NCI-H2081 treated with DMSO at 0.1 percent for 48 hours (cell line): ENCODE measurements around the gene TMEM9.

Experiments used
- DNase-seq: peaks from one replicate; lab custom pipeline; 2025; lab: John Stamatoyannopoulos, UW

Gene TMEM9

DNA sequence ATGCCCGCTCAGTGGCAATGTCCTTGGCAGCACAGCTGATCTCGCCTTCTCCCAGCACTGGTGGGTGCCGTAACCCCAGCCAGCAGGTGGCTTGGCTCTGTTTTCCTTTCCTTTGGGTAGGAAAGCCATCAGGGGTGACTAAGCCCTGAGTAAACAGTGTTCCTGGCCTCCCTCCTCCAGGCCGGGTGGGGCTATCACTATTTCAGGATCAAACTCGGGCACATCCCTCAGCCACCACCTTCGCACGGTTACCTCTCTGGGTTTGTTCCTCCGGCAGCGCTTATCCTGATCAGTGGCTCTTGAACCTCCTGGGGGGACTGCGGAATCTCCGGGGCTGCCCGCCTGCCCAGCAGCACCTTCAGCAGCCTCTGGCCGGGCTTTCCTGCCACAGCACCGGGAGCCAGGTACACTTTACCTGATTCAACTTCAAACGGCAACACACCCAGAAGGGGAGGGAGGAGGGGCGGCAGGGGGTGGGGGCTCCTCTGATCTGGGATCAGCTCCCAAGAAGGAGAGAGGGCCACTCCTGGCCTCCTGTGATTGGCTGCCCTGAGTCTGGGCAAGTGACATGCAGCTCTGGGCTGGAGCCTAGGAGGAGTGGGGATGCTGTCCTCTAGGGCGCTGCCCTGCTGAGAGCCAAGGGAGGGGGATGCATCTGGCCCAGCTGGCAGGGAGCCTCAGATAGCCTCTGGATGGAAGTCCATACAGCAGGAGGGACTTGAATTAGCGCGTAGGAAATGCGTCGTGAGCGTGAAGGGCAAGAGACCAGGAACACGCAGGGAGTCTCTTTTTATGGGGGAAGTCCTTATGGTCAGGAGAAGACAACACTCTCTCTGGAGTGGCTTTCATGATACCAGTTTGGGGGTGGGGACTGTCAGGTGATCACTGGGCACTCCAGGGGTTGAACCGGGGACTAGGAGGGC is 27.2 kb downstream of the TMEM9 start, which contains the start of gene ASCL5:
TSS of gene ASCL5 (minus strand) at position 353 of the 923 bp plus-strand sequence. CDS start 11,812 bp downstream, outside the sequence.
- DNase-seq: no peak

DNA sequence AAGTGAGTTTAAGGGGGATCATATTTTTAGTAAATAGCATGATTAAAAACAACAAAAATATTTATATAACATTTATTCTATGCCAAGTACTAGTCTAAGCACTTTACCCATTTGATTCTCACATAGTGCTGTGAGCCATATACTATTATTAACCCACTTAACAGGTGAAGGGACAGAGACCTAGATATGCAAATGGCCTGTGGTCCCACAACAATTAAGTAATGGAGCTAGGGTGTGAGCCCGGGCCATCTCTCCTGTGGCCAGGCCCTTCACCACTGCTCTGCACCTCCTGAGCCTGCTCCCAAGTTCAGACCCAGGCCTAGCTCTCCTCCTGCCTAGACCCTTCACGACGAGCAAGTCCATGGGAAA is 27.8 kb downstream of the TMEM9 start:
- DNase-seq: no peak

DNA sequence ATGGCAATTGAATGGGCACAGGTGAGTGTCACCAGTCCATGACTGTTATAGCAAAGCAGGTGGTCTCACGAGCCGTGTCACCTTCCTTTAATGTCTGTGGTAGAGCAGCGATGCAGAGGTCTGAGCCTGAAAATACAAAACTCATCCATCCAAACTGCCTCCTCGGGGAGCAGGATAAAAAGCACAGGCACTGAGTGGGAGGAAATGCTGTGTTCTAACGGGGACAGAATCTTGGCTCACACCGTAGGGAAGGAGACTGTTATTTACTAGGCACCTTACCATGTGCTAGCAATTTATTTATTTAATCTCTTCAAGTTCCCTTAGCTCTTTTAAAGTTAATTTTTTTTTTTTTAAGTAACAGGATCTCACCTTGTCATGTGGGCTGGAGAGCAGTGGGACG is 28.5 kb downstream of the TMEM9 start:
- DNase-seq: no peak

DNA sequence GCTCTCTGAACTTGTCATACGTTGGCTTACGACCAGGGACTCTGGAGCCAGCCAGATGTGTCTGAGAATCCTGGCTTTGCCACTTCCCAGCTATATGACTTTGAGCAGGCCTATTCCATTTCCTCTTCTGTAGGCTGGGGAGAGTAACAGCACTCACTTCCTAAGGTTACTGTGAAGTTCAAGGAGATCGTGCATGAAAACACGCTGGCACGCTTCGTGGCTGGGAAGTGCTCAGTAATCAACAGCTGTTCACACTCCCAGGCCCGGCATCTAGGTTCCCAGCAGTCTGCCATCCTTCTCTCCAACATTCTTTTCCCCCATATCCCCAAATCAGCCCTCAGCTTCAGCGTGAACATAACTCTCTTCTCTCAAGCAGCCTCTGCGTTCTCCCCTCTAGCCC is 29.3 kb downstream of the TMEM9 start:
- DNase-seq: no peak

DNA sequence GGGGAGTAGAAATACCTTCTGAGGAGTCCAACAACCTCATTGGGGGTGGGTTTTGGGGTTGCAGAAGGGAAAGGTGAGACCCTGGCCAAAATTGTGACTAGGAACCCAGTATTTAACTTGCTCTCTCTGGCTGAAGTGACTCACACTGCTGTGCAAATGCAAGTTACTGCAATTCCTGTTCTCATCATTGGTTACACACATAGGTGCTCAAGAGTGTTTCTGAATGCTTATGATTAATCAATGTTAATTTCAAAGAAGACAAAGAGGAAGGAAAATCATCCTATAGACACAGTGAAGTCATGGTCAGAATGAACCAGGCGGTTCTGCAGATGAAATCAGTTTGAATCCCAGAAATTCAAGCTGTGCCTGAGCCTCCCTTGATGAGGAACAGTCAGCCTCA is 30.4 kb downstream of the TMEM9 start:
- DNase-seq: no peak

DNA sequence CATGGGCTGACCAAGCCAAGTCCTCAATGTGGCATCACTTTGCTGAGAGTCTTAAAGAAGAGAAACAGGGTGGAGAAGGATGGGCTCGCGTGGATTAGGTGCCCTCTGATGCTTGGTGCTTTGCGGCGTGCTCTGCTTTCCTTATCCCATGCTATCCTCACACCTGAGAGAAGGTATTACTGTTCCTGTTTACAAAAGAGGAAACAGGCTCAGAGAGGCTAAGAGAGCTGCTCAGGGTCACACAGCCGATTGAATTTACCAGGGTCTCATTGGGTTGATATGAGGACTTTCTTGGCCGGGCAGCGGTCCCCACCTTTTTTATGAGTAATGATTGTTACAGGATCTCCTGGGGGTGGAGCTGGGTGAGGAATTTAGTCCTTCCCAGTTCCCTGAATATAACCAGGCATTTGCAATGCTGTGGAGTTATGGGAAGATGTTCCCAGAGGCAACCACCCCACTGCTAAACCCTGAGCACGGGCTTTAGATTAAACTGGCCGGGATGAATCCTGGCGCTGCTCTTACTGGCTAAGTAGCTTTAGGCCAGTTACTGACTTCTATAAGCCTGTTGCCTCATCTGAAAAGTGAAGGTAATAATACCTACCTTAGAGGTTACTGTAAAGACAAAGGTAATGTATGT is 31.8 kb downstream of the TMEM9 start:
- no peak for DNase-seq

DNA sequence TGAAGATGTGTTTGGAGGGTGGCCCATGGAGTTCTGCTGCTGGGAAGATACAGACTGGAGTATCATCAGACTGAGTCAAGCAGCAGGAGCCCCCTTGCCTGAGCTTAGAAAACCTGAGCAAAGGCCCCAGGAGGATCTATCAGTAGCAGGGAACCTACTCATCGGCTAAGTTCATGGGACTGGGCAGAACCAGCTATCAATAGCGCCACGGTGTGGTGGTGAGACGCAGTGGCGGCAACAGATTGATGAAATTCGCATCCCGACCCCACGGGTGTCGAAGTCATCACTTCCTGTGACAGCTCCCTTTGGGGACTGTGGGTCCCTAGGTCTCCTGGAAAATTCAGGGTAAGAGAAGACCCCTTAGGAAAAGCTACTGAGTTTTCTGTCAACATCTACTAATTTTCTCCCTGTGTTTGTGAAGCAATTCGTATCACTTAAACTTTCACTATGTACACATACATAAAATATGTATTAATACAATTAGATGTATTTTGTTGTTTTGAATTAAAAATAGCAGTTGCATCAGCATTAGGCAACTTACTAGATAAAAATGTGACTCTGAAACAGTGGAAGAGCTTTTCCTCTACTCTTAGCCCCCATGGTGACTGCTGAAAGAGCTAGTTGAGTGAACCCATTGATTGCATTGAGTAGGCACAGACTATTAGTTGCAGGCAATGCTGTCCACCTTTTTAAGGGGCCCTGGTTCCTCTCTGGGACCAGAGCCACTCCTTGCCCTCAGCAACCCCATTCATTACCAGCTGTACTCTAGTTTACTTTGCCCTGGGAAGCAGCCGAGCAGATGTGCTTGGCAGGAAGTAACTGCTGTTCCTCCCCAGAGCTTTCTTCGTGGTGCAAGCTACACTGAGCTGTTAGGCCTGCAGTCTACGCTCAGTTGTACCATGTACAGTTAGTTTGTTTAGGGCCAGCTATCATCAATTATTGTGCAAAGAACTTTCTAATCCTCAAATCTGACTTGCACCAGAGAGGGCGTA is 34.8 kb downstream of the TMEM9 start:
- no peak for DNase-seq

DNA sequence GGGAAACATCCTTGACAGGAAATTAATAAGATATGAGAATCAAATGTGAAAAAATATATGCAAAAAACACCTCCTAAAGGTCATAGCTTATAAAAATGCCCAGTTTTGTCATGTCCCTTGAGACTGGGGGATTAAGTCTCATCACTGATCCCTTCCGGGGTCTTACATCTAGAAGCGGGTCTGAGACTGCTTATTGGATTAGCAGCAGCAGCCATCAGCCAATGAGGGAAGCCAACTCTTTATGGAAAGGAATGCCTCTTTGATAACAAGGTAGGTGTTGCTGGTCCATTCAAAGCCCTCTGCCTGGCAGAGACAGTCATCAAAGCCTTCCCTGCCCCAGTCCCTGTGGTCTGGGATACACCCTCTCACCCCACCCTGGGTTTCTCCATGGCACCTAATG is 38.2 kb downstream of the TMEM9 start:
- no peak for DNase-seq

DNA sequence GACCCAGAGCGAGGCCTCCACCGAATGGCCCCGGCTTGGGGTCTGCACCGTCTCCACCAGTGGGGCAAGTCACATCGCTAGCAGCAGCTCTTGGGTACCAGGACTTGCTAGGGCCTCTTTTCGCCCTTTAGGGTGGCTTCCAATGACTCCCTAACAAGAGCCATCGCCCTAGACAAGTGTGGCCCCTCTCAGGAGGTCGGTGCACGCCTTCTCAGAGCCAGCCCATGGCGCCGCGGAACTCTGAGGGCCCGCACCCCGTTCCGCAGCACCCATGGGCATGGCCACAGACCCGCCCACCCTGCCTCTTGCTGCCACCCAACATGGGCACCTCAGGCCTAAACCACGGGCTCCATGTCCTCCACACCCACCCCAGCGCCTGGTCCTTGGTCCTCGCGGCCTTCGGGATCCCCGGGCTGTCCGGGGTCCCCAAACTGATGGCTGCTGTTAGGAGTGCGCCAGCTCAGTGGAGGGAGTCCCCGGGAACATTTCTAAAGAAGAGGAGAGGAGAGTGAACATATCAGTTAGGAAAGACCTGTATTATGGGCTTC is 38.8 kb downstream of the TMEM9 start:
- DNase-seq: no peak

DNA sequence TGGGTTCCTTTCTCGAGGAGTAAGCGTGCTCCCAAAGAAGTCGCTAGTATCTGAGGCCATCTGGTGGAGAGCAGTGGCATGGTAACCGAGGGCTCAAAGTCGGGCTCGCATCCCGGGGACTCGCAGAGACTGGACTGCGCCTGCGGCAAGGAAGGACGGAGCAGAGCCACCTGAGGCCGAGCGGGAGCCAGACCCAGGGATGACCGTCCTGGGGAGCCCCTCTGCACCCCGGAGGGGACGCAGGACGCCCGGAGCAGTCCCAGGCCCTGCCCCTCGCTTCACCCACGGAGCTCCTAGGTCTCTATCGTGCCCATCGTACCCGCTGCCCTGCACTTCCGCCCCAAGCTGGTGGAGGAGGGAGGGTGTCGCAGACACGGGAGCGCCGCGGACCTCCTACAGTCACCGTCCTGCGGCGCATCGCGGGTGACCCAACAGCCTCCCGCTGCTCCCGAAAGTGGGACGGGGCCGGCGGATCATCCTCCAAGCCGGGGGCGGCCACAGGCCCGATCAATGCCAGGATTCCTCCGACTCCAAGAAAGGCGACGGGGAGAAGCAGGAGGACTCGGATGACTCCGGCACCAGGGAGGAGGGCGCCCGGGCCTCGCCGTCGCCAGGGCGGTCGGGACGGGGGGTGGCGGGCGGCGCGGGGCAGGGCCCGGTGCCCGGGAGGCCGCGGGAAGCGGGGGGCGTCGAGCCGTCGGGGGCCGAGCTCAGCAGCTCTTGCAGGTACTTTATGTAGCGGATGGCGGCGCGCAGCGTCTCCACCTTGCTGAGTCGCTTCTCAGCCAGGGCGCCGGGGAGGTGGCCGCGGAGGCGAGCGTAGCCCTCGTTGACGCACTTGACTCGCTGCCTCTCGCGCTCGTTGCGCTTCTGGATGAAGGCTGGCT is 39.8 kb downstream of the TMEM9 start:
- DNase-seq: peak; percentile 82

DNA sequence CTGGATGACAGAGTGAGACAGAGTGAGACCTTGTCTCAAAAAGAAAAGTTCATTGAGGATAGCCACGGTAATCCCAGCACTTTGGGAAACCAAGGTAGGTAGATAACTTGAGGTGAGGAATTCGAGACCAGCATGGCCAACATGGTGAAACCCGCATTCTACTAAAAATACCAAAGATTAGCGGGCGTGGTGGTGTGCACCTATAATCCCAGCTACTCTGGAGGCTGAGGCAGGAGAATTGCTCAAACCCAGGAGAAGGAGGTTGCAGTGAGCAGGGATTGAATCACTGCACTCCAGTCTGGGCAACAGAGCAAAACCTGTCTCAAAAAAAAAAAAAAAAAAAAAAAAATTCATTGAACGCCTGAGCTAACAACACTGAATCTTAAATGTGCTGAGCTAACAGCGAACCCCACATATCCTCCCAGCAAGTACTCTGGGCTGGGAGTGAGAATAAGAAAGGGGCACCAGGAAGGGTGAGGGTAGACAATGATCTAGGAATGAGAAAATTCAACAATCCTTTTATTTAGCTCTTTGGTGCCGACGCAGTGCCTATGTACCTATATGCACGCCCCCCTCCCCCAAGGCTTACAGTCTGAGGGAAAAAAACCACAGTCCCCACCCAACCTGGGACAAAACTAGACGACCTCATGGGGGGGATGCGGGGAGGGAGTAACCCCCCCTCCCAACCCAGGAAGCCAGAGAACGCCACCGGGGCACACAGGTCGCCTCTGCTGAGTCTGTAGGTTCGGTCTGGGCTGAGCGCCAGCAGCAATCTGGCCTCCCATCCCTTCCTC is 40.6 kb downstream of the TMEM9 start:
- DNase-seq: no peak

DNA sequence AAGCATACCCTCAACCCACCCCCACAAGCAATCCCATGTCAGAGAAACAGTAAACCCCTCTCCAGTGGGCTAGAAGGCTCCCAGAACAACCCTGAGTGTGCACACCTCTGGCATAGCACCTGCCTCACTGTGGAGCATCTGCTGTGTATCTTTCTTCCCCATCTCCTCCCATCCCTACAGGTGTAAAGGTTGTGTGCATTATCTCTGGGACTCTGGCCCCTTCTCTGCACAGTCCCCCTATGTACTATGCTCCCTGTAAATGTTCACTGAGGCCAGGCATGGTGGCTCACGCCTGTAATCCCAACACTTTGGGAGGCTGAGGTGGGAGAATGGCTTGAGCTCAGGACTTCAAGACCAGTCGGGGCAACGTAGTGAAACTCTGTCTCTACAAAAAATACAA is 41.3 kb downstream of the TMEM9 start:
- no peak for DNase-seq

DNA sequence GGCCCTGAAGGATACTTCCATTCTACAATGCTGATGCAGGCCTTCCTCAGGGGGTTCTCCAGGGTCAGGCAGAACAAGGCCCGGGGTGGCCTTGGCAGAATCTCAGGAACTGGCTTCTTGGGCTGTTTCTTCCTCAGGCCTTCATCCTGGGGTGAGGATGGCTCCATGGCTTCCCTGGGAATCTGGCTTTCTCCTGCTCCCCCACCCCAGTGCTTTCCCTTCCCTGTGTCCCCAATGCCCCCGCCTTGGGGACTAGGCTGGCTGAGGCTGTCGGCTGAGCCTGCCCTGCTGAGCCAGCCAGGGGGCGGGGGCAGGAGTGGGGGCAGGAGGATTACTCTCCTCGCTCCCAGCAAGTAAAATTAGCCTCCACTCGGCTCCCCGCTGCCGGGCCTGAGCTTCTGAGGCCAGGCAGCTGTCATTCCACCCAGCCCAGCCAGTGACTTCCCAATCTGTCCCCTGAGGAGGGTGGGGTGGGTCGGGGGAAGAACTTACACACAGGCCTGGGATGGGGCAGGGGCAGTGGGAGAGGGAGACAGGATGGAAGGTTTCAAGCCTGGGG is 42.0 kb downstream of the TMEM9 start, which contains the start of gene CACNA1S:
TSS of gene CACNA1S (minus strand) at position 254 of the 559 bp plus-strand sequence. CDS start at position 167, 87 bp downstream.
- no peak for DNase-seq

DNA sequence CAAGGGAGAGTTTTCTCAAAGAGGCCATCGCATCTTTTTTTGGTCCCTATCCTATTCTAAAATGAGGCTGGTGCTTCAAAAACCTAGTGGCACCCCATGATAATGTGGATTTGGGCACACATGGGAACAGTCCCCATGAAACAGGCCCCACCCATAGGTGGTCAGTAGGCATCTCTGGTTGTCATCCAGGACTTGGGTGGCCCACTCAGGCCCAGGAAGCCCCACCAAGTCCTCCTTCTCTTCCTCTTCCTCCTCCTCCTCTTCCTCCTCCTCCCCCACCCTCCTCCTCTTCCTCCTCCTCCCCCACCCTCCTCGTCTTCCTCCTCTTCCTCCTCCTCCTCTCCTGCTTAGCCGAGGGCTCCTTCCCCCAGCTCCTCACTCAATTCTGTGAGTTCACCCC is 42.6 kb downstream of the TMEM9 start:
- DNase-seq: no peak

DNA sequence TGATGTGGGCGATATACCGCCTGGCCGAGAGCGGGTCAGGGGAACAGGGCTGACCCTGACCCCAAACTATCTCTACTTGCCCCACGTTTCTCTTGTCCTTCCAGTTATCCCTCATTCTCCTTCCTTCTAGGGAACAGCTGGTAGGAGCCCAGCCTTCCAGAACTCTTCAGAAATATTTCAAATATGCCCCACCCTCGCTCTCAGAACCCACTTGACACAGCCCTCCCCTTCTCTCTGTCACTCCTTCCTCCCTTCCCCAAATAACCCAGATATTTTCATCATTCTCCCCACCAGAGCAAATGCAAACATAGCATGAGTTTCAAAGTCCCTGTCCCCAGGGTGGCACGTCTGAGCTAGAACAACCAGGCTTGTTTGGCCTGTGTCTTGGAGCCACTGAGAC is 43.1 kb downstream of the TMEM9 start:
- DNase-seq: no peak

DNA sequence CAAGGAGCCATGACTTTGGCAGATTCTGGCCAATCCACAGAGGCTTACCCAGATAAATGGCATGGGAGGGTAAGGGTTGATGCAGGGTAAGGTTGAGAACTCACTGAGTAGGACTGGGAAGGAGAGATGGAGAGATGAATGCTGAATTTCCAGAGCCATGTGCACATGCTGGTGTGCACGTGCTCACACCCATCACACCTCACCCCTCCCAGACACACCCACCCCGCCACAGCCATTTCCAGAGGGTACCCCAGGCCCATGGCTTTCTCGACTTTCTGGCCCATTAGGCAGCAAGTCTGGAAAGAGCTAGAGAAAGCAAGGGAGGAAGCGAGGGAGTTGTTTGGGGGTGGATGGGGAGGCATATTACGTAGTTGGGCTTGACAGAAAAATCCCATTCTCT is 43.7 kb downstream of the TMEM9 start:
- DNase-seq: no peak

DNA sequence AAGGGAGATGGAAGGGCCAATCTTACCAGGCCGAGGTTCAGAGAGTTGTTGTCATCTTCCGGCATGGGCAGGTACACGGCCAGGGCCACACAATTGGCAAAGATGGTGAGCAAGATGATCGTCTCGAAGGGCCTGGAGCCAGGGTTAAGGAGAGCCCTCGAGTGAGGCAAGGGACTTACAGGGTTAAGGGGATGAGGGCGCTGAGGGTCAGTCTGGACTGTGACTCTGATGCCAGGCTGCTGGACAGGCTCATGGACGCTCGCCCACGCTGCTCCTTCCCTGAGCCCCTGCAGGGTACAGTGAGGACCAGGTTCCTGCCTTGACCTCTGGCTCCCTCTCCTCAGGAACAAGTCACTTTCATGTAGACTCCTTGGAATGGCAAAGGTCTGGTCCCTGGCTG is 44.1 kb downstream of the TMEM9 start:
- DNase-seq: no peak

DNA sequence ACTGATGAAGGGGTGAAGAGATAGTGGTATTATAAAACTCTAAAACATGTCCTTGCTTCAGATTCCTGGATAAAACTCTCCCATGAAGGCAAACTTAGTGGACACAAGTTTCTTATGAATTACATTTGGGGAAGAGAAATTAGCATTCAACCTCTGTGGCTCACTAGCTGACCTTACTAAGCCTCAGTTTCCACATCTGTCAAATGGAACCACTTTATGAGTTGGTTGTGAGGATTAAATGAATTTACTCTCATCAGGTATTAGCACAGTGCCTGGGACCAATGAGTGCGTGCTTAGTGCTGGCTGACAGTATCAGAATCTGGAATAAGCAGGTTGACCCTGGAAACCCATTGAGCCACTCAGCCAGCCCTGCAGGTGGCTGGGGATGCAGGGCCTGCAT is 44.6 kb downstream of the TMEM9 start:
- no peak for DNase-seq

DNA sequence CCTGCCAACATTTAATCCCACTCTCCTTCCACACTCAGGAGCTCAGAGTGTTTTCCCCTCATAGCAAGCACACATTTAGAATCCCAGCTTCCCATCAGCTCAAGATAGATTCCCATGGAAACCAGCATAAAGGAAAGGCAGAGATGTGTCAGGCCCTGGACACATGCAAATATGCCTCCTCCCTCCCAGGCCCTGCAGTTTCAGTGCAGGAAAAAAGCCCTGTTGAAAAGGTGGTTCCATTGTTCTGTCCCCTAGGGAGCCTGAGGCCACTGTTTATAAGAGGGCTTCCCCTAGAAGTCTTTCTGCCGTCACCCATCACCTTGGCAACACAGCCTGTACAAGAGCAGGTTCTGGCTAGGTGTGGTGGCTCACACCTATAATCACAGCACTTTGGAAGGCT is 45.7 kb downstream of the TMEM9 start:
- DNase-seq: peak; percentile 34

DNA sequence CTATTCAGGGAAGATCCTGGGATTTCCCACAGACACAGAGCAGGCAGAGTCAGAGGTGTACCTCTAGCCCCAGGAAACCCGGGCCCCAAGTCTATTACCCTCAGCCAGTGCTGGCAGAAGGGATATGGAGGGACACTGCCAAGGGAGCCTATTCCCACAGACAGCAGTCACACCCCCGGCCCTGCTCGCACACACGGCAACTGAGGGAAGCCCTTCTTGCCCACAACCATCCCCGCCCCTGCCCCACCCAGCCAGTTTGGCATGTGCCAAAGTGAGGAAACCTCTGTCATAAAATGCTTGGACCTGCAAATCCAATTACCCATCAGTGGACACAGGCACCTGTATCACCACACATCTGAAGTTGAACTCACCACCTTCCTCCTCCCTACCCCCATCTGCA is 48.6 kb downstream of the TMEM9 start:
- no peak for DNase-seq
